H1 (cell line): ENCODE results near the gene BAG2. TPM values are rescaled to one million over a fixed set of nuclear protein-coding genes. Genes with fewer than 3 reads are reported as not detected.

ENCODE experiments used
- ASH2L ChIP-seq: fragments of 200-600, 300-600 bp; sonication (generic); IDR thresholded peaks from one replicate; pipeline ENCODE4 v1.7.1; 2017; ENCODE audit warnings: low read length
- CTBP2 ChIP-seq: IDR thresholded peaks from 2 replicates; pipeline ENCODE4 v1.7.0; 2011; ENCODE audit warnings: borderline replicate concordance, mild to moderate bottlenecking, moderate library complexity, mixed read lengths, low read length; ENCODE audit not compliant: insufficient read depth, insufficient read length
- CTCF ChIP-seq, 3 experiments: IDR thresholded peaks; 1 replicate in 2 of 3; 2 replicates in 1 of 3; pipeline versions ENCODE4 v1.5.1 to v1.6.1; 2011; ENCODE audit warnings: low read length in 3 of 3, mild to moderate bottlenecking in 3 of 3, inconsistent platforms in 2 of 3, low read depth in 1 of 3, moderate library complexity in 1 of 3; ENCODE audit not compliant: insufficient read depth in 1 of 3; ENCODE audit errors: control extremely low read depth in 1 of 3
- HDAC6 ChIP-seq: IDR thresholded peaks from one replicate; pipeline ENCODE4 v1.7.1; 2012; ENCODE audit warnings: low read depth, mild to moderate bottlenecking, inconsistent platforms, low read length, moderate library complexity
- JUND ChIP-seq: IDR thresholded peaks from 2 replicates; pipeline ENCODE4 v1.6.1; 2011; ENCODE audit warnings: mild to moderate bottlenecking, improper control_type of control experiment, low read length
- MAX ChIP-seq: IDR thresholded peaks from 2 replicates; pipeline ENCODE4 v1.6.1; 2012; ENCODE audit warnings: inconsistent platforms
- POLR2A ChIP-seq, 2 experiments: IDR thresholded peaks; 1 replicate in 1 of 2; 2 replicates in 1 of 2; pipeline ENCODE4 v1.6.1; 2011; ENCODE audit warnings: low read depth in 2 of 2, low read length in 2 of 2, mild to moderate bottlenecking in 2 of 2; ENCODE audit errors: control extremely low read depth in 1 of 2
- POLR2AphosphoS5 ChIP-seq: IDR thresholded peaks from 2 replicates; pipeline ENCODE4 v1.6.1; 2011; ENCODE audit warnings: low read depth, low read length
- SAP30 ChIP-seq: fragments of 300-600 bp; sonication (generic); IDR thresholded peaks from 2 replicates; pipeline ENCODE4 v1.7.1; 2012; ENCODE audit warnings: low read length, moderate library complexity, mild to moderate bottlenecking, inconsistent platforms; ENCODE audit not compliant: insufficient read depth, insufficient replicate concordance
- SIN3A ChIP-seq, 2 experiments: IDR thresholded peaks in 1 of 2; conservative IDR thresholded peaks in 1 of 2; 2 replicates each; pipeline ENCODE4 v1.6.1; 2011 to 2012; ENCODE audit warnings: low read length in 2 of 2, improper control_type of control experiment in 1 of 2, low read depth in 1 of 2, mild to moderate bottlenecking in 1 of 2
- SP4 ChIP-seq: IDR thresholded peaks from 2 replicates; pipeline ENCODE4 v1.6.1; 2012; ENCODE audit warnings: low read length, inconsistent platforms
- TAF1 ChIP-seq: IDR thresholded peaks from 2 replicates; pipeline ENCODE4 v1.6.1; 2011; ENCODE audit warnings: mild to moderate bottlenecking, low read depth, low read length
- TEAD4 ChIP-seq: IDR thresholded peaks from 2 replicates; pipeline ENCODE4 v1.6.1; 2012; ENCODE audit warnings: low read depth, low read length, inconsistent platforms, mixed read lengths
- polyA plus RNA-seq, 7 experiments: library from polyadenylated mRNA; depleted of rRNA in 3 of 7; stranded (reverse) in 5 of 7; unstranded in 2 of 7; fragments of >200 nt in 5 of 7; fragments of 200-250 nt in 2 of 7; gene quantifications; 1 replicate in 5 of 7; 2 replicates in 1 of 7; 4 replicates in 1 of 7; pipeline versions ENCODE4 v1.2.1 to v1.2.3, GENCODE V29; 2011 to 2013; ENCODE audit warnings: missing spikeins in 2 of 7, mixed read lengths in 2 of 7
- total RNA-seq: library from RNA; stranded (reverse); fragmentation: NEBNext Ultra II Directional; extraction: Animal tissue kit (Norgen Biotek cat#: 25700); gene quantifications from 2 replicates; pipeline ENCODE4 v1.2.1, GENCODE V29; 2021

BAG2 gene
- total and polyA plus RNA-seq, 2 of the 8 experiments (the other 6 are each of a cell fraction or from before 2014, with no cell fraction given), result 4.4 to 7.4 TPM

- TF ChIP-seq CTCF (IDR thresholded peaks at IDR 0.05; ENCODE audit: control extremely low read depth in 1 of 3, insufficient read depth in 1 of 3, low read depth in 1 of 3, low read length in 3 of 3) (no peak), POLR2A (IDR thresholded peaks at IDR 0.05; ENCODE audit: control extremely low read depth in 1 of 2, low read depth in 2 of 2, low read length in 2 of 2) (peak; percentile 64 to 70), SAP30 (peak; percentile 47), SIN3A (conservative IDR thresholded peaks at IDR 0.05 in 1 of 2, IDR thresholded peaks at IDR 0.05 in 1 of 2; ENCODE audit: low read depth in 1 of 2, low read length in 2 of 2) (peak; percentile 16 to 34; a peak in 2 of 4 replicates), POLR2AphosphoS5 (peak; percentile 67; the same call in 1 of the 2 replicates), TEAD4 (no peak), JUND (no peak), MAX (peak; percentile 52), HDAC6 (no peak), TAF1 (peak; percentile 70), ASH2L (peak; percentile 97), SP4 (no peak), CTBP2 (peak; percentile 85)
Observed at GRCh38 chr6:57221936-57222742, 50.0 kb downstream of the BAG2 start, which contains the start of gene RAB23 (continued).
